Osteoblast (primary cell): ENCODE data around the gene TP73. TPM values are rescaled to one million over a fixed set of nuclear protein-coding genes. Genes with fewer than 3 reads are reported as not detected.

ENCODE experiments used
- DNase-seq: peaks from one replicate; pipeline ENCODE4 v3.0.0; 2011; ENCODE audit warnings: low spot score, mixed read lengths; ENCODE audit not compliant: insufficient read length; ENCODE audit errors: missing footprints
- H2AFZ ChIP-seq: 2 replicates; pipeline ENCODE4 v1.6.0; 2011; ENCODE audit warnings: mild to moderate bottlenecking, low read length
- H3K27ac ChIP-seq: 2 replicates; pipeline ENCODE4 v1.5.1; 2011; ENCODE audit warnings: mild to moderate bottlenecking, low read depth, low read length, moderate library complexity
- H3K27me3 ChIP-seq: 2 replicates; pipeline ENCODE4 v1.6.0; 2012; ENCODE audit warnings: mild to moderate bottlenecking, control low read depth, inconsistent platforms, low read length, moderate library complexity; ENCODE audit not compliant: insufficient read depth
- H3K36me3 ChIP-seq: 2 replicates; pipeline ENCODE4 v1.5.1; 2011; ENCODE audit warnings: mild to moderate bottlenecking, low read length, control low read depth, moderate library complexity; ENCODE audit not compliant: insufficient read depth
- H3K4me1 ChIP-seq: 2 replicates; pipeline ENCODE4 v1.5.1; 2011; ENCODE audit warnings: mild to moderate bottlenecking, low read length, control low read depth, moderate library complexity; ENCODE audit not compliant: insufficient read depth
- H3K4me2 ChIP-seq: 2 replicates; pipeline ENCODE4 v1.6.0; 2011; ENCODE audit warnings: mild to moderate bottlenecking, low read length; ENCODE audit not compliant: insufficient read depth
- H3K4me3 ChIP-seq: fragments of 200-600 bp; sonication (generic); 3 replicates; pipeline ENCODE4 v1.5.1; 2012; ENCODE audit warnings: mild to moderate bottlenecking, low read length, inconsistent platforms; ENCODE audit not compliant: insufficient read depth
- H3K79me2 ChIP-seq: 2 replicates; pipeline ENCODE4 v1.6.0; 2012; ENCODE audit warnings: mild to moderate bottlenecking, low read length, control low read depth, inconsistent platforms; ENCODE audit not compliant: insufficient read depth
- H3K9me3 ChIP-seq: 2 replicates; pipeline ENCODE4 v1.5.1; 2011; ENCODE audit warnings: low read depth, low read length, control low read depth
- H4K20me1 ChIP-seq: 2 replicates; pipeline ENCODE4 v1.6.0; 2012; ENCODE audit warnings: mild to moderate bottlenecking, low read length, control low read depth; ENCODE audit not compliant: insufficient read depth
- total RNA-seq: library from RNA; depleted of rRNA; stranded (reverse); fragments of >200 nt; gene quantifications from 2 replicates; pipeline ENCODE4 v1.2.3, GENCODE V29; 2012
- TF ChIP-seq, protein P1 (sequence below): IDR thresholded peaks from 2 replicates; pipeline ENCODE4 v1.5.1; 2011; ENCODE audit warnings: mild to moderate bottlenecking, low read depth, low read length, moderate library complexity; ENCODE audit errors: extremely low read depth

TP73 gene
- total RNA-seq, 1 donor = not detected

DNA sequence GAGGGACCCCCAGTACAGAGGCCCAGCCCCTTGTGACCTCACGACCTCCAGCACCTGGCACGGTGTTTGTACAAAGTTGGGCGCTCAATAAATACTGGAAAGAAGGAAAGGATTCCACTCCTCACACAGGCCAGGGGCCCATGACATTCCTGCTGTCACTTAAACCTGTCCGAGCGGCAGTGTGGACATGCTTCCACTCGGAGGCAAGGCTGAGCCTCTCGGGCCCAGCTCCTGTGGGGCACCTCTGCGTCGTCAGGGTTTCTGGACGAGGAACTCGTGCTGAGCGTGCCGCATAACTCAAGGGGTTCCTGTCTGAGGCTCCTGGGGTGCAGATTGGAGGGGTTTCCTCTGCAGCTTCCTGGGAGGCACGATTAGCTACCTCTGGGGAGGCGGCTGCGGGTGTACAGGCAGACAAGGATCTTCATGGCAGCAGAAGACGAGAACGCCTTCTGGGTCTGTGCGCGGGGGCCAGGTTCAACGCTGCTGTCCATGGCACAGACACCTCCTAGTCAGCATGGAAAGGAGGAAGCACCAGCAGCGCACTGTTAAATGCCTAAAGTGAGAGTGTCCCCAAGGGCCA lies 116.6 kb downstream of the TP73 start:
- no peaks in the 10 kb centered on the region for H3K36me3 ChIP-seq
- H2AFZ ChIP-seq = no peak overlapping the region
- peaks cover 22% of the 10 kb centered on the region for H3K27me3 ChIP-seq
- H3K4me1 ChIP-seq = peaks cover 5% of the 10 kb centered on the region
- no peak overlapping the region for H3K4me2 ChIP-seq
- H4K20me1 ChIP-seq = no peaks in the 10 kb centered on the region
- DNase-seq = peak; percentile 68
- no peaks in the 10 kb centered on the region for H3K9me3 ChIP-seq
- TF ChIP-seq, protein P1, sequence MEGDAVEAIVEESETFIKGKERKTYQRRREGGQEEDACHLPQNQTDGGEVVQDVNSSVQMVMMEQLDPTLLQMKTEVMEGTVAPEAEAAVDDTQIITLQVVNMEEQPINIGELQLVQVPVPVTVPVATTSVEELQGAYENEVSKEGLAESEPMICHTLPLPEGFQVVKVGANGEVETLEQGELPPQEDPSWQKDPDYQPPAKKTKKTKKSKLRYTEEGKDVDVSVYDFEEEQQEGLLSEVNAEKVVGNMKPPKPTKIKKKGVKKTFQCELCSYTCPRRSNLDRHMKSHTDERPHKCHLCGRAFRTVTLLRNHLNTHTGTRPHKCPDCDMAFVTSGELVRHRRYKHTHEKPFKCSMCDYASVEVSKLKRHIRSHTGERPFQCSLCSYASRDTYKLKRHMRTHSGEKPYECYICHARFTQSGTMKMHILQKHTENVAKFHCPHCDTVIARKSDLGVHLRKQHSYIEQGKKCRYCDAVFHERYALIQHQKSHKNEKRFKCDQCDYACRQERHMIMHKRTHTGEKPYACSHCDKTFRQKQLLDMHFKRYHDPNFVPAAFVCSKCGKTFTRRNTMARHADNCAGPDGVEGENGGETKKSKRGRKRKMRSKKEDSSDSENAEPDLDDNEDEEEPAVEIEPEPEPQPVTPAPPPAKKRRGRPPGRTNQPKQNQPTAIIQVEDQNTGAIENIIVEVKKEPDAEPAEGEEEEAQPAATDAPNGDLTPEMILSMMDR = no peak
- H3K27ac ChIP-seq = no peak overlapping the region
- H3K79me2 ChIP-seq = no peaks in the 10 kb centered on the region
- H3K4me3 ChIP-seq = no peak overlapping the region

DNA sequence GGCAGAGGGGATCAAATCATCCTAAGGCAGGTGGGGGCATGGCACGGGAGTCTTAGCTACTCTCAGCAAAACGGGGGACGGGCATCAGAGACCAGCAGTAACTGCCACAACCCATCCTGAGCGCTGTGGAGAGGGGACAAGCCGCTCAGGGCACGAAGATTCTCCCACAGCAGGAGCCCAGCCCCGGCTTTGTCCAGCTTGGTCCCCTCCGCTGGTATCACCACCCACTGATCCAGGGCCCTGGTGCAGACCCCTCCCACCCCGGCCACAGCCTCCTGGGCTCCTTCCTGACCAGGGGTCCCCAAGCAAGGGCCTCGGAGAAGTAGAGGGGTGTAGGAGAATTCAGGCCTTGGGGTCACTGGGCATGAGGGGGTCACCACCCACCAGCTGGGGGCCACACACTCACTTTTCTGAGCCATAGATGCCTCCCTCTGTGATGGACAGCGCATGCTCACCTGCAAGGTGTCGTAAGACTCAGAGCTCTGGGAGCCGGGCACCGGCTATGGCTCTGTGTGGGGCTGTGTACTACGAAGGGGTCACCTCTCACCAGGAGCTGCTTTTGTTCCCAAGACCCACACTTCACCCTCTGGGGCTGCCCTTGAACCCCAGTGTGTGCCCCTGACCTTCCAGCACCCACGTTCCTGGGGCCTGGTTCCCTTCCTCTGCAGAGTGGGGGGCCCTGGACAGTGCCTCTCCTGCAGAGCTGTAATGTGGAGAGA lies 117.9 kb downstream of the TP73 start:
- Histone ChIP-seq H4K20me1 (no peaks in the 10 kb centered on the region), H3K4me3 (no peak overlapping the region), H2AFZ (no peak overlapping the region), H3K4me1 (peaks cover 8% of the 10 kb centered on the region), H3K36me3 (no peaks in the 10 kb centered on the region), H3K27me3 (peaks cover 22% of the 10 kb centered on the region), H3K27ac (no peak overlapping the region), H3K79me2 (no peaks in the 10 kb centered on the region), H3K9me3 (no peaks in the 10 kb centered on the region), H3K4me2 (no peak overlapping the region)
- DNase-seq = peak; percentile 79
- TF ChIP-seq, protein P1 = no peak

DNA sequence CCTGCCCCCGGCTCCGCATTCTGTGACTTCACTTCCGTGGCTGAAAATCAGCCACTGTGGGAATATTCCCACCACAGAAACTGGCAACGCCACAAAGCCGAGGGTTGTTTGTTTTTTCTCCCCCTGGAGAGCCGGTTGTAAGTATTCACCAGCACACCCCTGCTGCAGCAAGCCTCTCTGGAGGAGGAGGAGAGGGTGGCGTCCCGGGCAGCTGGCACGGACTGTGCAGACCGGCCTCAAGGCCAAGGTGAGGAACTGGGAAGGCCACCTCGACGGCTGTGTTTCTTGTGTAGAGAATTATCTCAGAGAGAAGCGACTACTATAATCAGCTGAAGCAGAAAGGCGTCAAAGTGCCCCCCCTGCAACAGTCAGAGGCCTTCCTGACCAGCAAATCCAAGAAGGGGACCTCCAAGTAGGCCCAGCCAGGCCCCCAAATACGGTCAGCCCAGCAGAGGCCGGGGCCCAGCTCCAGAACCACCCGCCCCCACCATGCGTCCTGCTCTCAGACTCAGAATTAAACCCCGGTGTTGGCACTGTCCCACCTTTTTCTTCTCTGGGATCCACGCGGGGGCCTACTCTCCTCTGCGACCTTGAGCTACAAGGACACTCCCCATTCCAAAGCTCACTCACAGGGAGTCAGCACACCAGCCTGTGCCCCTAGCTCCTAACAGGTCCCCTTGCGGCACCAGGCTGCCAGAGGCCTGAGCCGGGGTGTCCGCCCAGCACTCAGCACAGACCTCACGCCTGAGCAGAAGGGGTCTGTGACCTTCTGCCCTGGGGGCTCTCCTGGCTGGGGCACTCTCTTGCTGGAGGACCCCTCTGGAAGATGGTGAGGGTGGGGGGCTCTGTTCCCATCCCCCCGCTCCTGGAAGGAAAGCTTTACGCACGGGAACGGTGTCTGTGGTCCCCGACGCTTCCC lies 119.1 kb downstream of the TP73 start:
- Histone ChIP-seq H3K27ac (no peak overlapping the region), H3K79me2 (no peaks in the 10 kb centered on the region), H3K9me3 (no peaks in the 10 kb centered on the region), H3K4me1 (peaks cover 15% of the 10 kb centered on the region), H3K27me3 (peaks cover 15% of the 10 kb centered on the region), H3K36me3 (no peaks in the 10 kb centered on the region), H3K4me2 (peak overlapping the region; percentile 68), H2AFZ (no peak overlapping the region), H4K20me1 (no peaks in the 10 kb centered on the region), H3K4me3 (no peak overlapping the region)
- TF ChIP-seq, protein P1 = no peak
- peak; percentile 90 for DNase-seq
